GM12878 (cell line): Measurements from ENCODE around the gene SORBS1. TPM values are rescaled to one million over a fixed set of nuclear protein-coding genes. Genes with fewer than 3 reads are reported as not detected.

ENCODE experiments used
- ATAC-seq: fragments of 200-7000 bp; cut with Tn5 transposase; 3 replicates; pipeline ENCODE4 v1.9.1; 2020; ENCODE audit warnings: mild to moderate bottlenecking, moderate library complexity
- BruUV-seq: library from RNA; stranded (reverse); fragments of 400-500 nt; replicated peaks from 2 replicates; lab custom pipeline; 2021; lab: Mats Ljungman, UMichigan
- CTCF ChIA-PET: fragments of 300-600 bp; sonication (Branson Sonifier 250); formaldehyde crosslinking; extraction: SDS; loops from one replicate; lab custom pipeline; 2021; ENCODE audit warnings: inconsistent platforms; lab: Yijun Ruan, JAX
- POLR2A ChIA-PET: fragments of 350-600 bp; formaldehyde crosslinking; extraction: SDS; loops from one replicate; lab custom pipeline; 2021; ENCODE audit warnings: inconsistent platforms; lab: Charles Lee
- RAD21 ChIA-PET: fragments of 300-600 bp; sonication (Branson Sonifier 250); formaldehyde crosslinking; loops from one replicate; lab custom pipeline; 2023; ENCODE audit warnings: antibody characterized with exemption; ENCODE audit not compliant: unreplicated experiment; lab: Charles Lee
- SMC1A ChIA-PET: fragments of 300-600 bp; sonication (Branson Sonifier 250); formaldehyde crosslinking; loops from one replicate; lab custom pipeline; 2023; ENCODE audit not compliant: unreplicated experiment, uncharacterized antibody; lab: Charles Lee
- DNase-seq: peaks from one replicate; pipeline ENCODE4 v3.0.0-alpha.2; 2011; ENCODE audit warnings: low read depth, low spot score
- FAIRE-seq: peaks from 3 replicates; lab custom pipeline; 2011; peaks lifted over from hg19 to GRCh38; lab: Jason Lieb, UNC
- H2AFZ ChIP-seq: 2 replicates; pipeline ENCODE4 v1.6.0; 2011; ENCODE audit warnings: low read depth, low read length, control low read depth; ENCODE audit not compliant: control insufficient read depth
- H3K27ac ChIP-seq: 2 replicates; pipeline ENCODE4 v1.5.1; 2011; ENCODE audit warnings: control low read depth; ENCODE audit not compliant: control insufficient read depth, insufficient read depth
- H3K27me3 ChIP-seq, 2 experiments: replicated peaks in 1 of 2; 2 replicates each; pipeline versions ENCODE4 v1.6.0 to v1.6.1; 2011; ENCODE audit warnings: low read length in 1 of 2; ENCODE audit not compliant: control insufficient read depth in 2 of 2, insufficient read depth in 2 of 2
- H3K36me3 ChIP-seq, 2 experiments: 2 replicates each; pipeline ENCODE4 v1.5.1; 2011; ENCODE audit warnings: low read length in 1 of 2; ENCODE audit not compliant: control insufficient read depth in 2 of 2, insufficient read depth in 2 of 2
- H3K4me1 ChIP-seq: 2 replicates; pipeline ENCODE4 v1.6.1; 2011; ENCODE audit warnings: mild to moderate bottlenecking, low read length, moderate library complexity, mixed read lengths; ENCODE audit not compliant: control insufficient read depth, insufficient read depth
- H3K4me2 ChIP-seq: 2 replicates; pipeline ENCODE4 v1.6.0; 2011; ENCODE audit warnings: control low read depth; ENCODE audit not compliant: control insufficient read depth, insufficient read depth
- H3K4me3 ChIP-seq: fragments of 200-600 bp; sonication (generic); 2 replicates; pipeline ENCODE4 v1.5.1; 2016
- H3K79me2 ChIP-seq: 2 replicates; pipeline ENCODE4 v1.6.0; 2011; ENCODE audit warnings: low read length; ENCODE audit not compliant: control insufficient read depth, insufficient read depth
- H3K9ac ChIP-seq: 2 replicates; pipeline ENCODE4 v1.8.0; 2011; ENCODE audit warnings: low read length, control low read depth, mixed read lengths; ENCODE audit not compliant: control insufficient read depth, insufficient read depth
- H3K9me3 ChIP-seq: replicated peaks from 3 replicates; pipeline ENCODE4 v1.5.1; 2011; ENCODE audit warnings: mild to moderate bottlenecking, low read length; ENCODE audit not compliant: control insufficient read depth, insufficient read depth
- H4K20me1 ChIP-seq: 2 replicates; pipeline ENCODE4 v1.6.0; 2011; ENCODE audit not compliant: control insufficient read depth, insufficient read depth
- ASH2L ChIP-seq: fragments of 300-600, 200-600 bp; sonication (generic); IDR thresholded peaks from 2 replicates; pipeline ENCODE4 v1.6.1; 2017; ENCODE audit warnings: low read depth, mild to moderate bottlenecking, borderline replicate concordance
- BRCA1 ChIP-seq: IDR thresholded peaks from 2 replicates; pipeline ENCODE4 v1.6.1; 2011; ENCODE audit warnings: low read depth, low read length, improper control_type of control experiment
- ETV6 ChIP-seq, 2 experiments: fragments of 450-650 bp in 1 of 2; IDR thresholded peaks in 1 of 2; conservative IDR thresholded peaks in 1 of 2; 2 replicates each; pipeline ENCODE4 v1.6.1; 2014; ENCODE audit warnings: antibody characterized with exemption in 1 of 2, borderline replicate concordance in 1 of 2, low read depth in 1 of 2, mild to moderate bottlenecking in 1 of 2, moderate library complexity in 1 of 2
- HSF1 ChIP-seq: fragments of 150-350 bp; IDR thresholded peaks from 2 replicates; pipeline ENCODE4 v1.6.1; 2014; ENCODE audit warnings: mild to moderate bottlenecking, low read depth, low read length
- IKZF1 ChIP-seq: fragments of 450-650 bp; conservative IDR thresholded peaks from 2 replicates; pipeline ENCODE4 v1.6.1; 2017; ENCODE audit warnings: antibody characterized with exemption, mild to moderate bottlenecking
- KAT2A ChIP-seq: conservative IDR thresholded peaks from 2 replicates; pipeline ENCODE4 v1.6.1; 2011; ENCODE audit warnings: low read depth, low read length; ENCODE audit not compliant: control insufficient read depth
- MEF2A ChIP-seq: IDR thresholded peaks from 2 replicates; pipeline ENCODE4 v1.6.1; 2011; ENCODE audit warnings: low read depth, mild to moderate bottlenecking, low read length, moderate library complexity; ENCODE audit not compliant: insufficient read depth
- MTA3 ChIP-seq: IDR thresholded peaks from 2 replicates; pipeline ENCODE4 v1.6.1; 2012; ENCODE audit warnings: low read length, inconsistent platforms, borderline replicate concordance
- MXI1 ChIP-seq: fragments of 150-350 bp; IDR thresholded peaks from 2 replicates; pipeline ENCODE4 v1.6.1; 2011; ENCODE audit warnings: low read depth, mild to moderate bottlenecking, inconsistent platforms, low read length, improper control_type of control experiment
- MYC ChIP-seq: IDR thresholded peaks from 2 replicates; pipeline ENCODE4 v1.6.1; 2011; ENCODE audit warnings: mild to moderate bottlenecking, low read length, moderate library complexity, inconsistent platforms; ENCODE audit not compliant: insufficient read depth, insufficient replicate concordance, insufficient read length, severe bottlenecking
- NBN ChIP-seq: fragments of 450-650 bp; IDR thresholded peaks from 2 replicates; pipeline ENCODE4 v1.6.1; 2016
- NFIC ChIP-seq: IDR thresholded peaks from 2 replicates; pipeline ENCODE4 v1.6.1; 2012; ENCODE audit warnings: low read depth, mild to moderate bottlenecking, inconsistent platforms, low read length, moderate library complexity
- PAX5 ChIP-seq: IDR thresholded peaks from 2 replicates; pipeline ENCODE4 v1.6.1; 2011; ENCODE audit warnings: low read depth, low read length, borderline replicate concordance
- RUNX3 ChIP-seq: IDR thresholded peaks from 2 replicates; pipeline ENCODE4 v1.6.1; 2012; ENCODE audit warnings: low read length, inconsistent platforms
- SMARCA5 ChIP-seq: fragments of 450-650 bp; IDR thresholded peaks from 2 replicates; pipeline ENCODE4 v1.6.1; 2017; ENCODE audit warnings: mild to moderate bottlenecking
- SMC3 ChIP-seq: IDR thresholded peaks from 2 replicates; pipeline ENCODE4 v1.6.1; 2011; ENCODE audit warnings: low read length, improper control_type of control experiment, borderline replicate concordance
- SREBF1 ChIP-seq: IDR thresholded peaks from 2 replicates; pipeline ENCODE4 v1.6.1; 2012; ENCODE audit warnings: mild to moderate bottlenecking, low read length
- ZNF622 ChIP-seq: fragments of 450-650 bp; IDR thresholded peaks from 2 replicates; pipeline ENCODE4 v1.6.1; 2017; ENCODE audit warnings: mild to moderate bottlenecking, inconsistent platforms
- WGBS: methylation state at CpG from one replicate; pipeline ENCODE4 v1.1.6; 2016; ENCODE audit warnings: low lambda C conversion rate; ENCODE audit not compliant: insufficient replicate concordance, insufficient coverage; ENCODE audit errors: missing lambda C conversion rate; 5-methylcytosine and 5-hydroxymethylcytosine counted together
- in situ Hi-C: fragments of 300-500 bp; cut with MboI; formaldehyde crosslinking; loops from 9 replicates; pipeline ENCODE4 v1.14.3; 2018; ENCODE audit warnings: mixed read lengths
- intact Hi-C: fragments of 100-400 bp; cut with micrococcal nuclease; formaldehyde crosslinking; loops from one replicate; pipeline ENCODE4 v1.14.2; 2022; ENCODE audit not compliant: unreplicated experiment
- polyA plus RNA-seq, 11 experiments: library from polyadenylated mRNA; depleted of rRNA in 4 of 11; unstranded in 6 of 11; stranded (reverse) in 5 of 11; fragments of >200 nt; fragmentation: Nextera tagmentation in 4 of 11; fragmentation: Illumina TruSeq in 1 of 11; extraction: Ambion mirVana in 4 of 11; extraction: Trizol in 1 of 11; gene quantifications; 1 replicate in 1 of 11; 2 replicates in 10 of 11; pipeline versions ENCODE4 v1.2.1 to v1.2.3, GENCODE V29; 2011 to 2016; ENCODE audit warnings: inconsistent platforms in 2 of 11, missing spikeins in 2 of 11, low read depth in 1 of 11
- total RNA-seq, 4 experiments: library from RNA; depleted of rRNA in 3 of 4; stranded (reverse); fragments of >200 nt in 3 of 4; fragmentation: Illumina TruSeq in 1 of 4; extraction: Trizol in 1 of 4; gene quantifications; 2 replicates each; pipeline versions ENCODE4 v1.2.1 to v1.2.3, GENCODE V29; 2013 to 2021

The SORBS1 gene
- total and polyA plus RNA-seq, 10 of the 15 experiments (the other 5 are each of a cell fraction or from before 2014, with no cell fraction given) = 0.13 to 0.75 (median 0.39) TPM

- CTCF ChIA-PET = no interaction called here
- Histone ChIP-seq H3K9me3 (no peaks in the 10 kb centered on the region), H3K4me1 (no peaks in the 10 kb centered on the region), H3K4me3 (no peak overlapping the region), H3K4me2 (no peak overlapping the region), H3K36me3 (no peaks in the 10 kb centered on the region), H2AFZ (no peak overlapping the region), H3K9ac (no peak overlapping the region), H3K27ac (no peak overlapping the region), H3K27me3 (peaks cover 0 to 3% of the 10 kb centered on the region in 2 experiments; a peak in 2 of 4 replicates), H3K79me2 (no peaks in the 10 kb centered on the region), H4K20me1 (no peaks in the 10 kb centered on the region)
- ATAC-seq (no peak), DNase-seq (no peak)
- intact Hi-C loops = no loop called here
- WGBS = 62% methylated on average over 11 of the region's 11 CpGs
- POLR2A ChIA-PET = interaction anchor here (0.6 kb wide), 1 partner anchor 557 kb away, joined by 3 read pairs; no protein-coding TSS in a partner anchor
- in situ Hi-C loops = no loop called here
- RAD21 ChIA-PET = no interaction called here
- SMC1A ChIA-PET = no interaction called here
- TF ChIP-seq IKZF1 = no peak
- TF ChIP-seq SMARCA5 = no peak
- TF ChIP-seq MYC = no peak
- no peak for TF ChIP-seq SMC3
- no peak for TF ChIP-seq SREBF1
- TF ChIP-seq RUNX3 = no peak
- no peak for TF ChIP-seq ZNF622
- TF ChIP-seq, all 136 proteins: peak for 0
- no peak for FAIRE-seq
- no TSS peak for BruUV-seq
Observed at GRCh38 chr10:95513008-95513589, 48.1 kb downstream of the SORBS1 start.

GRCh38 chr10:95511314-95511713 lies 49.9 kb downstream of the SORBS1 start:
- DNase-seq (no peak), ATAC-seq (no peak), FAIRE-seq (no peak)
- intact Hi-C loops = no loop called here
- no TSS peak for BruUV-seq
- H2AFZ ChIP-seq = no peak overlapping the region
- H3K79me2 ChIP-seq = no peaks in the 10 kb centered on the region
- no peak overlapping the region for H3K9ac ChIP-seq
- no peaks in the 10 kb centered on the region for H3K9me3 ChIP-seq
- ChIA-PET CTCF (interaction anchor here (1.5 kb wide), 2 partner anchors 81 to 137 kb away, joined by 5 to 6 read pairs; no protein-coding TSS in a partner anchor), SMC1A (interaction anchor here (1.2 kb wide), 1 partner anchor 18 kb away, joined by 3 read pairs; no protein-coding TSS in a partner anchor), POLR2A (no interaction called here), RAD21 (no interaction called here)
- no peaks in the 10 kb centered on the region for H4K20me1 ChIP-seq
- WGBS = 35% methylated on average over 6 of the region's 6 CpGs
- H3K4me3 ChIP-seq = no peak overlapping the region
- H3K27ac ChIP-seq = no peak overlapping the region
- in situ Hi-C loops = no loop called here
- H3K4me2 ChIP-seq = no peak overlapping the region
- no peaks in the 10 kb centered on the region for H3K36me3 ChIP-seq
- no peaks in the 10 kb centered on the region; a peak in 1 of 4 replicates for H3K27me3 ChIP-seq
- no peaks in the 10 kb centered on the region for H3K4me1 ChIP-seq
- TF ChIP-seq MYC (no peak), ASH2L (no peak), HSF1 (no peak), NBN (no peak), BRCA1 (no peak), MTA3 (no peak), MEF2A (no peak), KAT2A (no peak), NFIC (no peak), MXI1 (no peak), PAX5 (no peak), ETV6 (conservative IDR thresholded peaks at IDR 0.05 in 1 of 2, IDR thresholded peaks at IDR 0.05 in 1 of 2; ENCODE audit: borderline replicate concordance in 1 of 2, low read depth in 1 of 2) (no peak)
